A549 (cell line): Measurements from ENCODE around the gene GIMAP5. TPM values are rescaled to one million over a fixed set of nuclear protein-coding genes. Genes with fewer than 3 reads are reported as not detected.
"Not testable (repeated sequence)": the region's sequence is repeated elsewhere in the genome, so short reads cannot be mapped to it uniquely, and the experiment has no call there.

Experiments
- ATAC-seq, 2 experiments: fragments of 200-7000 bp in 1 of 2; fragments of >200 bp in 1 of 2; cut with Nextera tagmentation in 1 of 2; cut with Tn5 transposase in 1 of 2; 3 replicates each; pipeline versions ENCODE4 v1.8.0 to v1.9.1; 2018 to 2020; ENCODE audit warnings: mild to moderate bottlenecking in 1 of 2, moderate library complexity in 1 of 2
- CTCF ChIA-PET: fragments of 300-600 bp; sonication (Branson Sonifier 250); formaldehyde crosslinking; extraction: SDS; loops from one replicate; lab custom pipeline; 2021; ENCODE audit warnings: antibody characterized with exemption, inconsistent platforms; lab: Yijun Ruan, JAX
- POLR2A ChIA-PET: fragments of 350-600 bp; formaldehyde crosslinking; extraction: SDS; loops from one replicate; lab custom pipeline; 2021; ENCODE audit warnings: antibody characterized with exemption, inconsistent platforms; lab: Yijun Ruan, JAX
- DNase-seq, 2 experiments: peaks; one replicate each; pipeline versions ENCODE4 v3.0.0 to v3.0.0-alpha.2; 2011 to 2016; ENCODE audit warnings: low read depth in 1 of 2, low spot score in 1 of 2
- FAIRE-seq: peaks from 2 replicates; lab custom pipeline; 2011; peaks lifted over from hg19 to GRCh38; lab: Jason Lieb, UNC
- H3K27ac ChIP-seq, 2 experiments: fragments of >200 bp; sonication (Bioruptor Twin); formaldehyde crosslinking; 3 replicates each; pipeline ENCODE4 v1.5.1; 2016 to 2017
- H3K4me1 ChIP-seq: fragments of >200 bp; sonication (Bioruptor Twin); formaldehyde crosslinking; 3 replicates; pipeline ENCODE4 v1.6.1; 2016
- H3K4me2 ChIP-seq: fragments of >200 bp; sonication (Bioruptor Twin); formaldehyde crosslinking; 3 replicates; pipeline ENCODE4 v1.6.1; 2016
- H3K4me3 ChIP-seq: fragments of >200 bp; sonication (Bioruptor Twin); formaldehyde crosslinking; 3 replicates; pipeline ENCODE4 v1.5.1; 2016
- H3K9me3 ChIP-seq: fragments of >200 bp; sonication (Bioruptor Twin); formaldehyde crosslinking; 3 replicates; pipeline ENCODE4 v1.6.1; 2016
- BHLHE40 ChIP-seq: IDR thresholded peaks from 2 replicates; pipeline ENCODE4 v1.6.1; 2012; ENCODE audit warnings: low read depth, low read length, inconsistent platforms
- CBX2 ChIP-seq: fragments of 200-600 bp; sonication (generic); IDR thresholded peaks from 2 replicates; pipeline ENCODE4 v1.6.1; 2016; ENCODE audit warnings: low read depth, mild to moderate bottlenecking, borderline replicate concordance
- CEBPB ChIP-seq, 2 experiments: fragments of >200 bp in 1 of 2; sonication (Bioruptor Twin) in 1 of 2; formaldehyde crosslinking in 1 of 2; IDR thresholded peaks; 2 replicates each; pipeline ENCODE4 v1.6.1; 2012 to 2016
- CHD2 ChIP-seq: fragments of 150-350 bp; IDR thresholded peaks from 2 replicates; pipeline ENCODE4 v1.6.1; 2014; ENCODE audit warnings: low read length; ENCODE audit not compliant: partially characterized antibody
- CHD4 ChIP-seq: fragments of 200-600 bp; sonication (generic); IDR thresholded peaks from 2 replicates; pipeline ENCODE4 v1.6.1; 2016; ENCODE audit warnings: antibody characterized with exemption, mild to moderate bottlenecking, borderline replicate concordance
- EP300 ChIP-seq, 2 experiments: fragments of >200 bp; sonication (Bioruptor Twin); formaldehyde crosslinking; IDR thresholded peaks; 2 replicates in 1 of 2; 3 replicates in 1 of 2; pipeline ENCODE4 v1.6.1; 2016 to 2017
- FOSB ChIP-seq: fragments of 250-450 bp; sonication (Bioruptor Pico); IDR thresholded peaks from 2 replicates; pipeline ENCODE4 v1.5.0; 2020; ENCODE audit warnings: mild to moderate bottlenecking, moderate library complexity
- FOXS1 ChIP-seq: fragments of 250-450 bp; sonication (Bioruptor Pico); IDR thresholded peaks from 2 replicates; pipeline ENCODE4 v1.5.0; 2020; ENCODE audit warnings: mild to moderate bottlenecking, moderate library complexity
- HEYL ChIP-seq: fragments of 250-450 bp; sonication (Bioruptor Pico); IDR thresholded peaks from 2 replicates; pipeline ENCODE4 v1.8.0; 2021; ENCODE audit warnings: mild to moderate bottlenecking, moderate library complexity
- HMGXB4 ChIP-seq: fragments of 250-450 bp; sonication (Bioruptor Pico); IDR thresholded peaks from 2 replicates; pipeline ENCODE4 v1.5.0; 2021; ENCODE audit warnings: mild to moderate bottlenecking, moderate library complexity, borderline replicate concordance
- HOXA7 ChIP-seq: fragments of 250-450 bp; sonication (Bioruptor Pico); IDR thresholded peaks from 2 replicates; pipeline ENCODE4 v1.5.0; 2020; ENCODE audit warnings: mild to moderate bottlenecking, moderate library complexity
- KDM1A ChIP-seq: fragments of 200-600 bp; sonication (generic); IDR thresholded peaks from 2 replicates; pipeline ENCODE4 v1.6.1; 2016; ENCODE audit warnings: low read depth, mild to moderate bottlenecking
- NR3C1 ChIP-seq: fragments of >200 bp; sonication (Bioruptor Twin); formaldehyde crosslinking; IDR thresholded peaks from 3 replicates; pipeline ENCODE4 v1.6.1; 2017
- RARB ChIP-seq: fragments of 250-450 bp; sonication (Bioruptor Pico); IDR thresholded peaks from 2 replicates; pipeline ENCODE4 v1.8.0; 2021; ENCODE audit warnings: mild to moderate bottlenecking, moderate library complexity
- RFX5 ChIP-seq: fragments of 450-650 bp; IDR thresholded peaks from 2 replicates; pipeline ENCODE4 v1.7.1; 2014; ENCODE audit warnings: antibody characterized with exemption, mild to moderate bottlenecking, moderate library complexity
- SREBF2 ChIP-seq: fragments of 450-650 bp; IDR thresholded peaks from 2 replicates; pipeline ENCODE4 v1.6.1; 2014; ENCODE audit warnings: mild to moderate bottlenecking, moderate library complexity
- TFCP2L1 ChIP-seq: fragments of 250-450 bp; sonication (Bioruptor Pico); IDR thresholded peaks from 2 replicates; pipeline ENCODE4 v1.5.0; 2021; ENCODE audit warnings: mild to moderate bottlenecking
- ZNF302 ChIP-seq: fragments of 250-450 bp; sonication (Bioruptor Pico); IDR thresholded peaks from 2 replicates; pipeline ENCODE4 v1.9.0; 2021; ENCODE audit warnings: inconsistent platforms, mild to moderate bottlenecking, moderate library complexity
- ZSCAN20 ChIP-seq: fragments of 250-450 bp; sonication (Bioruptor Pico); IDR thresholded peaks from 2 replicates; pipeline ENCODE4 v1.8.0; 2022; ENCODE audit warnings: mild to moderate bottlenecking, moderate library complexity
- WGBS: methylation state at CpG from one replicate; pipeline ENCODE4 v1.1.6; 2017; ENCODE audit errors: missing lambda C conversion rate; 5-methylcytosine and 5-hydroxymethylcytosine counted together
- polyA plus RNA-seq, 4 experiments: library from polyadenylated mRNA; depleted of rRNA in 3 of 4; stranded (reverse); fragments of >200 nt; fragmentation: RNase III in 1 of 4; extraction: RNeasy Plus Mini Kit Qiagen cat#74134 plus additional on column Dnase treatment in 1 of 4; gene quantifications; 2 replicates in 3 of 4; 3 replicates in 1 of 4; pipeline ENCODE4 v1.2.3, GENCODE V29; 2011 to 2017
- TF ChIP-seq, protein P1 (sequence below): fragments of >200 bp; sonication (Bioruptor Twin); formaldehyde crosslinking; IDR thresholded peaks from 3 replicates; pipeline ENCODE4 v1.5.1; 2016

GIMAP5 gene
- polyA plus RNA-seq, 2 of the 4 experiments (the other 2 are of a cell fraction): not detected

- CTCF ChIA-PET: interaction anchor here (0.6 to 2.2 kb wide), 2 partner anchors 9 to 19 kb away, joined by 4 to 15 read pairs; no protein-coding TSS in a partner anchor
- 13% methylated on average over 4 of the region's 4 CpGs for WGBS
- H3K4me1 ChIP-seq: no peaks in the 10 kb centered on the region
- H3K4me3 ChIP-seq: no peak overlapping the region
- POLR2A ChIA-PET: no interaction called here
- no peak for TF ChIP-seq FOSB
- TF ChIP-seq, protein P1, sequence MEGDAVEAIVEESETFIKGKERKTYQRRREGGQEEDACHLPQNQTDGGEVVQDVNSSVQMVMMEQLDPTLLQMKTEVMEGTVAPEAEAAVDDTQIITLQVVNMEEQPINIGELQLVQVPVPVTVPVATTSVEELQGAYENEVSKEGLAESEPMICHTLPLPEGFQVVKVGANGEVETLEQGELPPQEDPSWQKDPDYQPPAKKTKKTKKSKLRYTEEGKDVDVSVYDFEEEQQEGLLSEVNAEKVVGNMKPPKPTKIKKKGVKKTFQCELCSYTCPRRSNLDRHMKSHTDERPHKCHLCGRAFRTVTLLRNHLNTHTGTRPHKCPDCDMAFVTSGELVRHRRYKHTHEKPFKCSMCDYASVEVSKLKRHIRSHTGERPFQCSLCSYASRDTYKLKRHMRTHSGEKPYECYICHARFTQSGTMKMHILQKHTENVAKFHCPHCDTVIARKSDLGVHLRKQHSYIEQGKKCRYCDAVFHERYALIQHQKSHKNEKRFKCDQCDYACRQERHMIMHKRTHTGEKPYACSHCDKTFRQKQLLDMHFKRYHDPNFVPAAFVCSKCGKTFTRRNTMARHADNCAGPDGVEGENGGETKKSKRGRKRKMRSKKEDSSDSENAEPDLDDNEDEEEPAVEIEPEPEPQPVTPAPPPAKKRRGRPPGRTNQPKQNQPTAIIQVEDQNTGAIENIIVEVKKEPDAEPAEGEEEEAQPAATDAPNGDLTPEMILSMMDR: no peak
- no peak for TF ChIP-seq ZSCAN20 (CRISPR knock-in tag)
- TF ChIP-seq BHLHE40: no peak
- TF ChIP-seq RARB (CRISPR knock-in tag): no peak
- no peak for TF ChIP-seq FOXS1
- TF ChIP-seq HMGXB4 (CRISPR knock-in tag): no peak
- TF ChIP-seq ZNF302 (CRISPR knock-in tag): no peak
- no peak for TF ChIP-seq RFX5
- TF ChIP-seq NR3C1: no peak
- no peak for TF ChIP-seq CBX2
- no peak for TF ChIP-seq KDM1A
- TF ChIP-seq CHD2: no peak
- TF ChIP-seq TFCP2L1 (CRISPR knock-in tag): no peak
- TF ChIP-seq CEBPB (IDR thresholded peaks at IDR 0.05): no peak
- TF ChIP-seq HOXA7 (CRISPR knock-in tag): no peak
- TF ChIP-seq SREBF2: no peak
- TF ChIP-seq, all 56 proteins: peak for 0
- Histone ChIP-seq H3K27ac (no peak overlapping the region), H3K9me3 (no peaks in the 10 kb centered on the region), H3K4me2 (no peak overlapping the region)
- FAIRE-seq: no peak
- ATAC-seq: no peak
- no peak for DNase-seq
Measured at GRCh38 chr7:150769768-150770167, 32.5 kb downstream of the GIMAP5 start.

- FAIRE-seq, H3K4me2 ChIP-seq, H3K9me3 ChIP-seq, ATAC-seq, H3K27ac ChIP-seq, DNase-seq, H3K4me1 ChIP-seq, H3K4me3 ChIP-seq, POLR2A ChIA-PET: not testable (repeated sequence)
- CTCF ChIA-PET: interaction anchor here (0.6 to 1.0 kb wide), 2 partner anchors 12 to 211 kb away, joined by 3 to 5 read pairs; no protein-coding TSS in a partner anchor
- 8% methylated on average over 1 of the region's 1 CpG for WGBS
Measured at GRCh38 chr7:150774131-150774530, 36.9 kb downstream of the GIMAP5 start.

DNA sequence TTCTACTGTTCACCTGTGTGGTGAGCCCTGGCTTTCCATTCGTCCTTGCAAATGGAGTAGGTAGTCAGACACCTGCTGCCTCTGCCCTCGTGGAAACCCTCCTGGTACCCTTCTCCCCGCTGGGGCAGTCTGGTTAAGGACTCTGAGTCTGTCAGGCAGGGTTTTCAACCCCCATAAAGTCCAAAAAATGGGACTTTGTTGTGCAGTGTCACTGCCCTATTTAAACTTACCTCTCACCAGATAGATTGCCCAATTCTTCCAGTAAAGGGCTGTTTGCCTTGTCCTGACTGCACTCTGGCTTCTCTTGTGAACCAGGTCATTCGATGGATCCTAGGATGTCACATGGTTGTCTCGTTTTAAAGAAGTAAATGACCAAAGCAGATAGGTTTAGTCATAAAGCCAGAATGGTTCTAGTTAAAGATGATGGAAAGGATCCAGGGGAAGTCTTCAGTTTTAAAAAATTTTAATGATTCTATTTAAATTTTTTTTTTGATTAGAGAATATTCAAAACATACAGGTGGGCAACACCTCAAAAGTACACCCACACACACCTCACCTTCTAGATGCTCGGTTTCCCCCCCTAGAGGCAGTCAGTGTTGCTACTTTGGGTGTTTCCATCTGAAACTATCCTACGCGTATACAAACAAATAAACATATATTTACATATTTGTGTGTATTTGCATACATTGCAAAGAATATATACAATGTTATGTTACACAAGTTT lies 41.0 kb downstream of the GIMAP5 start:
- DNase-seq (no peak), ATAC-seq (peak in 1 of 2 experiments; percentile 62; a peak in 3 of 6 replicates), FAIRE-seq (no peak)
- CTCF ChIA-PET: interaction anchor here (0.8 to 1.9 kb wide), 15 partner anchors 8 to 527 kb away, joined by 3 to 23 read pairs (median 4); no protein-coding TSS in a partner anchor
- Histone ChIP-seq H3K27ac (no peak overlapping the region), H3K9me3 (no peaks in the 10 kb centered on the region), H3K4me3 (no peak overlapping the region), H3K4me2 (no peak overlapping the region), H3K4me1 (no peaks in the 10 kb centered on the region)
- no peak for TF ChIP-seq CHD4
- TF ChIP-seq EP300 (IDR thresholded peaks at IDR 0.05): no peak
- no peak for TF ChIP-seq HEYL (CRISPR knock-in tag)
- POLR2A ChIA-PET: no interaction called here
- WGBS: 9% methylated on average over 8 of the region's 8 CpGs
